ENCODE measurements around the gene ACTN4.
A peak's percentile ranks its signal among the peaks of the same experiment; 100 is the strongest.

ACTN4 gene

DNA sequence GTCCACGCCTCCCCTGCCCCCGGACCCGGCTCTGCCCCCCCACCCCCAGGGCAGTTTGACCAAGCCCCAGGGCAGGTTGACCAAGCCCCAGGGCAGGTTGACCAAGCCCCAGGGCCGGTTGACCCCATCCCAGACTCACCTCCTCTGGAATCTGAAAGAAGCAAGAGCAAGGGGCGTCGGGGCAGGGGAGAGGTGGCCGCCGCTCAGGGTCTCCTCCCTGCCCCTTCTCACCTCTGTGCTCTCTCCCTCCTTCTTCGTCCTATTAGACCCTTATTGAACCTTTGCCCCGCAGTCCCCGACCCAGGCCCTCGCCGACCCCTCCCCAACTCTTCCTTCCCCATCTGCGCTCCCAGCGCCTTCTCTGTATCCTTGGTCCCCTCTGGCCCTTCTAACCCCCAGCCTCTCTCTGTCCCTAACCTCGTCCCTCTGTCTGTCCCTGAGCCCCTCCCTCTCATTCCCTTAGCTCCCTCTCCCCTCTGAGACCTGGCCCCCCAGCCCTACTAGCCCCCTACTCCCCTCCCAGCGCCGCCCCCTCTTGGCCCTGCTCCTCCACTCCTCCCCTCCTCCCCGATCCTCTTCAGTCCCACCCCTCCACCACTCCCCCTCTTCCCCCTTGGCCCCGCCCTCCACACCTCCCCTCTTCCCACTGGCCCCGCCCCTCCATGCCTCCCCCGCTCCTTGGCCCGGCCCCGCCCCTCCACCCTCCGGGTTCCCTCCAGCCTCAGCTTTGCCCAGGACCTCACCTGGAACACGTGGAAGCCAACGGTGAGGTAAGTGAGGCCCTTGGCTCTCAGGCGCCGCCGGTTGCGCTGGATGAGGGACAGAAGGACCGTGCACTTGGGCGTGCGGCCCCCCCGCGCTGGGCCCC lies 89.2 kb downstream of the ACTN4 start:
- TF ChIP-seq, protein P1, sequence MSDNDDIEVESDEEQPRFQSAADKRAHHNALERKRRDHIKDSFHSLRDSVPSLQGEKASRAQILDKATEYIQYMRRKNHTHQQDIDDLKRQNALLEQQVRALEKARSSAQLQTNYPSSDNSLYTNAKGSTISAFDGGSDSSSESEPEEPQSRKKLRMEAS (IDR thresholded peaks at IDR 0.05; ENCODE audit: low read depth, low read length): no peak
- TF ChIP-seq POLR2A (IDR thresholded peaks at IDR 0.05; ENCODE audit: extremely low read depth, insufficient read length): no peak
- TF ChIP-seq, protein P2, sequence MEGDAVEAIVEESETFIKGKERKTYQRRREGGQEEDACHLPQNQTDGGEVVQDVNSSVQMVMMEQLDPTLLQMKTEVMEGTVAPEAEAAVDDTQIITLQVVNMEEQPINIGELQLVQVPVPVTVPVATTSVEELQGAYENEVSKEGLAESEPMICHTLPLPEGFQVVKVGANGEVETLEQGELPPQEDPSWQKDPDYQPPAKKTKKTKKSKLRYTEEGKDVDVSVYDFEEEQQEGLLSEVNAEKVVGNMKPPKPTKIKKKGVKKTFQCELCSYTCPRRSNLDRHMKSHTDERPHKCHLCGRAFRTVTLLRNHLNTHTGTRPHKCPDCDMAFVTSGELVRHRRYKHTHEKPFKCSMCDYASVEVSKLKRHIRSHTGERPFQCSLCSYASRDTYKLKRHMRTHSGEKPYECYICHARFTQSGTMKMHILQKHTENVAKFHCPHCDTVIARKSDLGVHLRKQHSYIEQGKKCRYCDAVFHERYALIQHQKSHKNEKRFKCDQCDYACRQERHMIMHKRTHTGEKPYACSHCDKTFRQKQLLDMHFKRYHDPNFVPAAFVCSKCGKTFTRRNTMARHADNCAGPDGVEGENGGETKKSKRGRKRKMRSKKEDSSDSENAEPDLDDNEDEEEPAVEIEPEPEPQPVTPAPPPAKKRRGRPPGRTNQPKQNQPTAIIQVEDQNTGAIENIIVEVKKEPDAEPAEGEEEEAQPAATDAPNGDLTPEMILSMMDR (IDR thresholded peaks at IDR 0.05; ENCODE audit: low read depth, low read length): no peak
- no peak for TF ChIP-seq MYC (IDR thresholded peaks at IDR 0.05; ENCODE audit: low read depth, low read length)
- peak; percentile 19 for DNase-seq (ENCODE audit: low read depth)
- H3K4me3 ChIP-seq (ENCODE audit: low read depth, low read length): no peak overlapping the region

DNA sequence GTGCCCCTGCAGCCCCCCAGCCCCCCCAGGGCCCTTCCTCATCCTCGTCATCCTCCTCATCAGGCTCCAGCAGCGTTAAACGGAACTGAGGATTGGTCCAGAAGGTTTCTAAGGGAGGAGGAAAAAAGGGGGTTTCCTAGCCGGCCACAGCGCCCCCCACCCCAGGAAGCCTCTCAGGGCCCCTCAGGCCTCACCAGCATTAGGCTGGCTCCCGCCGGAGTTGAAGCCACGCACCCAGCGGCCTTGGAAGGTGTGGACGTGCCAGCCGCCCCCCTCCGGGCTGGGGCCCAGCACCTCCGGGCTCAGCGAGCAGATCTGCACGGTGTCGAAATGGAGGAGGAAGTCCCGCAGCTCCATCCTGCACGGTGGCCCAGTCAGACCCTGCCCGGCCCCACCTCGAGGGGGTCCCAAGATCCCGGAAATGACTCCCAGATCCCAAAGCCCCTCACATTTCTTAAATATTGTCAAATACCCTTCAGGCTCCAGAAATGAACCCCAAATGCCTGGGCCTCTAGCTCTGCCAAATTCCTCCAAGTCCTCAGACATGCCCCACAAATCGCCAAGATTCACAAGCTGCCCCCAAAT lies 89.9 kb downstream of the ACTN4 start:
- no peak overlapping the region for H3K4me3 ChIP-seq (ENCODE audit: low read depth, low read length)
- TF ChIP-seq MYC (IDR thresholded peaks at IDR 0.05; ENCODE audit: low read depth, low read length): no peak
- TF ChIP-seq POLR2A (IDR thresholded peaks at IDR 0.05; ENCODE audit: extremely low read depth, insufficient read length): no peak
- TF ChIP-seq, protein P2 (IDR thresholded peaks at IDR 0.05; ENCODE audit: low read depth, low read length): no peak
- TF ChIP-seq, protein P1 (IDR thresholded peaks at IDR 0.05; ENCODE audit: low read depth, low read length): no peak
- DNase-seq (ENCODE audit: low read depth): peak; percentile 35

DNA sequence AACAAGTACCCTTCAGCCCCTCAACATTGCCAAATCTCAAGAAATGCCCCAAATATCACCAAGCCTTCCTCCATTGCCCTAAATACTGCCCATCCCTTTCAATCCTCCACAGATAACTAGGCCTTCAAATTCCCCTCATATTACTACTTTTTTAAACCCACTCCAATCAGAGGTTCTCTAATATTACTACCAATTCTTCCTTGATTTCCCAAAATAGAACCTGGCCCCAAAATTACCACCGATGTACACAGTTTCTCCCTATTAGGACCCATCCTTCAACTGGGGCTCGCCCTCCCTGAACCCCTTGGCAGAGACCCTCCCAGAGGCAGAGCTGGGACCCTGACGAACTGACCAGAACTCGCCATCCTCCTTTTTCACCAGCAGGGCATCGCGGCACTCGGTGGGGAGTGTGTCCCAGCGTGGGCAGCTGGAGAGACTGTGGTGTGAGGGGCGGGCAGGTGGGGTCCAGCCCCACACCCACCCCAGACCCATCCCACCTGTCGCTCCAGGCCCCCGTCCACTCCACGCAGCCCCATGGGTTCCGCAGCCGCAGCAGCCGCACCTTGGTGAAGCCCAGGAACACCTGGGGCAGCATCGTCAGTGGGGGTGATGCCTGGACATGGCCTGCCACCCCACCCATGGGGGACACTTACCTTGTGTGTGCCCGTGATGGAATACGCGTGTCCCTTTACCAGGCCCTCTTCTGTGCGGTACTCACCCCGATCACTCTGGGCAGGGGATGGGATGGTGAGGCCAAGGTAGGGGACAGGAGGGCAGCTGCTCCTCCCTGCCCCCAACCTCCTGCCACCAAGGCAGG lies 90.7 kb downstream of the ACTN4 start:
- peak; percentile 0 for DNase-seq (ENCODE audit: low read depth)
- H3K4me3 ChIP-seq (ENCODE audit: low read depth, low read length): no peak overlapping the region
- TF ChIP-seq, protein P2 (IDR thresholded peaks at IDR 0.05; ENCODE audit: low read depth, low read length): no peak
- no peak for TF ChIP-seq MYC (IDR thresholded peaks at IDR 0.05; ENCODE audit: low read depth, low read length)
- TF ChIP-seq, protein P1 (IDR thresholded peaks at IDR 0.05; ENCODE audit: low read depth, low read length): no peak
- no peak for TF ChIP-seq POLR2A (IDR thresholded peaks at IDR 0.05; ENCODE audit: extremely low read depth, insufficient read length)

- no peak overlapping the region for H3K4me3 ChIP-seq (ENCODE audit: low read depth, low read length)
- DNase-seq (ENCODE audit: low read depth): peak; percentile 6
- TF ChIP-seq, protein P1 (IDR thresholded peaks at IDR 0.05; ENCODE audit: low read depth, low read length): no peak
- no peak for TF ChIP-seq POLR2A (IDR thresholded peaks at IDR 0.05; ENCODE audit: extremely low read depth, insufficient read length)
- TF ChIP-seq MYC (IDR thresholded peaks at IDR 0.05; ENCODE audit: low read depth, low read length): no peak
- TF ChIP-seq, protein P2 (IDR thresholded peaks at IDR 0.05; ENCODE audit: low read depth, low read length): no peak
Measured at GRCh38 chr19:38739440-38740256, 92.2 kb downstream of the ACTN4 start.

- peak; percentile 0 for DNase-seq (ENCODE audit: low read depth)
- TF ChIP-seq POLR2A (IDR thresholded peaks at IDR 0.05; ENCODE audit: extremely low read depth, insufficient read length): no peak
- no peak for TF ChIP-seq MYC (IDR thresholded peaks at IDR 0.05; ENCODE audit: low read depth, low read length)
- TF ChIP-seq, protein P1 (IDR thresholded peaks at IDR 0.05; ENCODE audit: low read depth, low read length): no peak
- TF ChIP-seq, protein P2 (IDR thresholded peaks at IDR 0.05; ENCODE audit: low read depth, low read length): no peak
- no peak overlapping the region for H3K4me3 ChIP-seq (ENCODE audit: low read depth, low read length)
Measured at GRCh38 chr19:38740257-38740592, 92.8 kb downstream of the ACTN4 start.

All from NB4 (cell line).